Stimulated activated memory B cell treated with anti-CD40 and anti-IgM and Interleukin-4, amounts not matched to agents 10 μg/mL and 1 μg/mL and 100 μg/mL, for 72 hours (primary cell): Measurements from ENCODE around the gene UBE2O.

Experiments used
- ATAC-seq: fragments of 150-1000 bp; cut with Tn5 transposase; 2 replicates; pipeline ENCODE4 v1.10.0; 2021
- H3K27ac Mint-ChIP-seq: one replicate; pipeline ENCODE4 v1.8.0; 2022; ENCODE audit warnings: mild to moderate bottlenecking, mixed read lengths
- H3K27me3 Mint-ChIP-seq: one replicate; pipeline ENCODE4 v1.8.0; 2022; ENCODE audit warnings: mixed read lengths
- H3K36me3 Mint-ChIP-seq: one replicate; pipeline ENCODE4 v1.8.0; 2022; ENCODE audit warnings: mixed read lengths
- H3K4me1 Mint-ChIP-seq: one replicate; pipeline ENCODE4 v1.8.0; 2022; ENCODE audit warnings: mixed read lengths
- H3K4me3 Mint-ChIP-seq: one replicate; pipeline ENCODE4 v1.8.0; 2022; ENCODE audit warnings: mild to moderate bottlenecking, moderate library complexity, mixed read lengths
- H3K9me3 Mint-ChIP-seq: one replicate; pipeline ENCODE4 v1.8.0; 2022; ENCODE audit warnings: mixed read lengths

UBE2O gene

DNA sequence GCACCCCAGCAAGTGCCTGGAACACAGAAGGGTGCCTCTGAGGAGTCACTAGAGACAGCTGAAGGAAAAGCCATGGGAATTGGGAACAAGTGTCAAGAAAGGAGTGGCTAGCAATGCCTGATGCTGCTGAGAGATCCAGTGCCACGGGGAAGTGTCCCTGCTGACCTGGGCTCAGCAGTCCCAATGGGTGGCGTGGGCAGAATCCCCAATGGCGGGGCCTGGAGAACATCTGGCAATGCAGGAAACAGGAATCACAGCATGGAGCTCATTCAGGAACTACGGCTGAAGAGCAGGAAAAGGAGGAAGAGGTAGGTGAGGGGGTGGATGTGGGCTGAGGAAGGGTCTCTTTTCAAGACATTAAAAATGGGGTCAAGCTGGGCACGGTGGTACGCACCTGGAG lies 30.1 kb downstream of the UBE2O start:
- H3K36me3 Mint-ChIP-seq: peaks cover 24% of the 10 kb centered on the region
- H3K4me1 Mint-ChIP-seq: peaks cover 75% of the 10 kb centered on the region
- H3K27ac Mint-ChIP-seq: no peak overlapping the region
- H3K4me3 Mint-ChIP-seq: no peak overlapping the region
- ATAC-seq: no peak
- H3K27me3 Mint-ChIP-seq: no peaks in the 10 kb centered on the region
- no peaks in the 10 kb centered on the region for H3K9me3 Mint-ChIP-seq

DNA sequence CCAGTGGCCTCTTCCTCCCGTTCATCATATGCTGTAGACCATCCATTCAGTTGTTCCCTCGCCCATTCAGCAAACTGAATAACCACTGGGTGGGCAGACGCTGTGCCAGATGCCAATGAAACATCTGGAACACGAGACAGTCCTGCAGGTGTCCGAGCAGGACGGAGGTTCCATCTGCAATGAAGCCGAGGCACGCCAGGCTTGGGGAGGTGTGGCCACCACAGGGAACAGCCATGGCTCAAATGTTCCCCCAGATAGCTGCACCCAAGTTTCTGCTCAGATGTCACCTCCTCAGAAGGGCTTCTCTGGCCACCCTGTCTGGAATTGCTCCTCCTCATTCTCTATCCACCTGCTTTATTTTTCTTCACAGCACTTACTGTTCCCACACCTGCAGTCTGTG lies 30.5 kb downstream of the UBE2O start:
- Mint-ChIP-seq H3K27me3 (no peaks in the 10 kb centered on the region), H3K27ac (no peak overlapping the region), H3K4me1 (peaks cover 75% of the 10 kb centered on the region), H3K36me3 (peaks cover 28% of the 10 kb centered on the region), H3K4me3 (no peak overlapping the region), H3K9me3 (no peaks in the 10 kb centered on the region)
- ATAC-seq: no peak

- peaks cover 68% of the 10 kb centered on the region for H3K4me1 Mint-ChIP-seq
- no peak for ATAC-seq
- peaks cover 29% of the 10 kb centered on the region for H3K36me3 Mint-ChIP-seq
- H3K9me3 Mint-ChIP-seq: no peaks in the 10 kb centered on the region
- H3K27ac Mint-ChIP-seq: peak overlapping the region; percentile 64
- no peak overlapping the region for H3K4me3 Mint-ChIP-seq
- H3K27me3 Mint-ChIP-seq: no peaks in the 10 kb centered on the region
These were observed 31.9 kb downstream of the UBE2O start for GRCh38 chr17:76421044-76421407.

- ATAC-seq: no peak
- Mint-ChIP-seq H3K4me3 (no peak overlapping the region), H3K9me3 (no peaks in the 10 kb centered on the region), H3K27ac (peak overlapping the region; percentile 64), H3K4me1 (peaks cover 62% of the 10 kb centered on the region), H3K36me3 (peaks cover 29% of the 10 kb centered on the region), H3K27me3 (no peaks in the 10 kb centered on the region)
These were observed 32.5 kb downstream of the UBE2O start for GRCh38 chr17:76420356-76421043.

- peaks cover 29% of the 10 kb centered on the region for H3K36me3 Mint-ChIP-seq
- H3K27ac Mint-ChIP-seq: peak overlapping the region; percentile 64
- H3K4me1 Mint-ChIP-seq: peaks cover 58% of the 10 kb centered on the region
- peak; percentile 45 for ATAC-seq
- no peaks in the 10 kb centered on the region for H3K9me3 Mint-ChIP-seq
- no peak overlapping the region for H3K4me3 Mint-ChIP-seq
- no peaks in the 10 kb centered on the region for H3K27me3 Mint-ChIP-seq
These were observed 33.2 kb downstream of the UBE2O start for GRCh38 chr17:76419576-76420260.

- H3K27ac Mint-ChIP-seq: peak overlapping the region; percentile 50
- peaks cover 51% of the 10 kb centered on the region for H3K4me1 Mint-ChIP-seq
- H3K9me3 Mint-ChIP-seq: no peaks in the 10 kb centered on the region
- no peaks in the 10 kb centered on the region for H3K27me3 Mint-ChIP-seq
- H3K4me3 Mint-ChIP-seq: no peak overlapping the region
- peaks cover 24% of the 10 kb centered on the region for H3K36me3 Mint-ChIP-seq
- ATAC-seq: no peak
These were observed 35.3 kb downstream of the UBE2O start for GRCh38 chr17:76417499-76418143.

- no peak overlapping the region for H3K4me3 Mint-ChIP-seq
- H3K27ac Mint-ChIP-seq: no peak overlapping the region
- ATAC-seq: no peak
- no peaks in the 10 kb centered on the region for H3K9me3 Mint-ChIP-seq
- no peaks in the 10 kb centered on the region for H3K27me3 Mint-ChIP-seq
- peaks cover 44% of the 10 kb centered on the region for H3K4me1 Mint-ChIP-seq
- peaks cover 17% of the 10 kb centered on the region for H3K36me3 Mint-ChIP-seq
These were observed 36.1 kb downstream of the UBE2O start for GRCh38 chr17:76416899-76417298.

DNA sequence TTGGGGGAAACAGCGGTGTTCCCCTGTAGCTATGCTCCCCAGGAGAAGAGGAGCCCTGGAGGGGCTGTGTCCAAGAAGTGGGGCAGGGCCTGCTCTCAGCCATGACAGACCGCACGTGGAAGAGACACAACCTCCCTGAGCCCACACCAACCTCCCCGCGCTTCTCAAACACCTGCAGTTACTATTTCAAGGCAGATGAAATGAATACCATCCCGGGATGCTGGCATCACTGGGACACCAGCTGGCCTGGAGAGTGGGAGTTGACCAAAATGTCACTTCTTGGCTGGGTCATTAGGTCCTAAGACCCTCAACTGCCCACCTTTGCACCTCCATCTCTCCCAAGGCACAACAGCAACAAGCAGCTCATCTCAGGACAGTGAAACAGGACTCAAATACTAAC lies 36.5 kb downstream of the UBE2O start:
- Mint-ChIP-seq H3K4me1 (peaks cover 40% of the 10 kb centered on the region), H3K9me3 (no peaks in the 10 kb centered on the region), H3K4me3 (no peak overlapping the region), H3K36me3 (peaks cover 12% of the 10 kb centered on the region), H3K27me3 (no peaks in the 10 kb centered on the region), H3K27ac (no peak overlapping the region)
- no peak for ATAC-seq

- peaks cover 9% of the 10 kb centered on the region for H3K36me3 Mint-ChIP-seq
- no peaks in the 10 kb centered on the region for H3K9me3 Mint-ChIP-seq
- H3K27me3 Mint-ChIP-seq: no peaks in the 10 kb centered on the region
- ATAC-seq: no peak
- H3K4me1 Mint-ChIP-seq: peaks cover 33% of the 10 kb centered on the region
- H3K4me3 Mint-ChIP-seq: no peak overlapping the region
- H3K27ac Mint-ChIP-seq: no peak overlapping the region
These were observed 37.2 kb downstream of the UBE2O start for GRCh38 chr17:76415786-76416185.

DNA sequence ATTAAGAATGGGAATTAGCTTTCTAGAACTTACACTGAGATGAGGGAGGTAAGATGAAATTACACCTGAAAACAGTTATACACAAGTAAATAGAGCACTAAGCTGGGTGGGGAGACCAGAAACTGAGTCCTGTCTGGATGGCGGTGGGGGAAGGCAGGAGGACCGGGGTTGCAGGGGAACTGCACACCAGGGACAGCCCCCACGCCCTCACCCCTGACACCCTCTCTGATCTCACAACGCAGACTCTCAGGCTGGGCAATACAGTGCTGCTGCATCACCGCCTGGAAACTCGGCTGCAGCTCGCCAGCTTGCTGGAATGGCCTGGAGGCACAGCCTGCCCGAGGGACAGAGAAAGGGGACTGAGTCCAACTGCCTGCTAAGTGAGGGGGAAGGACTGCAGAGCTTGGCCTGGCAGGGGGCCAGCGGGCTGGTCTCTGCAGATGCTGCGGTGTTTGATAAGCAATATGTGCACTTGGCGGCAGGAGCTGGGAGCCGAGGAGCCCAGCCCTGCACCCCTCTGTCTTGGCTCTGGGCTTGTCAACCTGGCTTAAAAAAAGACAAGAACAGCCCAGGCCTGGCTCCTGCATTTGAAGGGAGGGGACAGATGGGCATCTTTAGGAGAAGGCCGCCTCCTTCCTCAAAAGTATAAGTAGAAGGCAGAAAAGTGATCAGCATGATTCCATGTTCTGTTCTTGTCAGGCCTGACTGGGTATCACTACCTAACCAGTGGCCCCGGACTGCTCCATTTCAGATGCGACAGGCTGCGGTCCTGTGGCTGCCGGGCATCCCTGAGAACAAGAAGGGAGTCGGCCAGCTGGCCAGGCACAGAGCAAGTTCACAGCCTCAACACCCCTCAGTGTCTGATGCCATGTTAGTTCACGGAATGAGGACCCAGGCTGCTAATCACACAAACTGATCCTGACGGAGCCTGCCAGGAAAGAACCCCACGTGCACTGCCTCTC lies 38.3 kb downstream of the UBE2O start:
- Mint-ChIP-seq H3K27ac (no peak overlapping the region), H3K36me3 (peaks cover 10% of the 10 kb centered on the region), H3K27me3 (no peaks in the 10 kb centered on the region), H3K9me3 (no peaks in the 10 kb centered on the region), H3K4me1 (peaks cover 21% of the 10 kb centered on the region), H3K4me3 (no peak overlapping the region)
- no peak for ATAC-seq

DNA sequence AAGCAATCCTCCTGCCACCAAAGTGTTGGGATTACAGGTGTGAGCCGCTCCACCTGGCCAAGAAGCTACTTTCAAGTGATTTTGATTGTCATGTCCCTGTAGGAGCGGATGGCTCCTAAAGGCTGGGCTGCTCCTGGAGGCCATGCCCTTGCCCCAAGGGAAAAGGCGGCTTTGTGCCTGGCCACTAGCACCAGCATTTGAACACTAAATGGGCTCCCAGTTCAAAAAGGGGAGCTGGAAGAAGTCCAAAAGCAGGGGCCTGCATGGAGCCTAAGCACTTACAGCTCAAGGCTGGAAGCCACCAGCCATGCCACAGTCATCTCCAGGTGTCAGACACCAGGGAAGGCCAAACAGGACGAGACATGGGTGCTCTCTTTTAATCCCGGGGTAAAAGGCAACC lies 41.7 kb downstream of the UBE2O start:
- H3K36me3 Mint-ChIP-seq: peaks cover 6% of the 10 kb centered on the region
- no peak overlapping the region for H3K27ac Mint-ChIP-seq
- no peaks in the 10 kb centered on the region for H3K27me3 Mint-ChIP-seq
- no peaks in the 10 kb centered on the region for H3K9me3 Mint-ChIP-seq
- peaks cover 30% of the 10 kb centered on the region for H3K4me1 Mint-ChIP-seq
- no peak for ATAC-seq
- no peak overlapping the region for H3K4me3 Mint-ChIP-seq

GRCh38 chr17:76410328-76410965 lies 42.5 kb downstream of the UBE2O start:
- Mint-ChIP-seq H3K27me3 (no peaks in the 10 kb centered on the region), H3K9me3 (no peaks in the 10 kb centered on the region), H3K4me3 (no peak overlapping the region), H3K36me3 (peaks cover 6% of the 10 kb centered on the region), H3K4me1 (peaks cover 38% of the 10 kb centered on the region), H3K27ac (no peak overlapping the region)
- no peak for ATAC-seq

- peaks cover 51% of the 10 kb centered on the region for H3K4me1 Mint-ChIP-seq
- peak; percentile 79 for ATAC-seq
- H3K9me3 Mint-ChIP-seq: no peaks in the 10 kb centered on the region
- peaks cover 24% of the 10 kb centered on the region for H3K36me3 Mint-ChIP-seq
- peak overlapping the region; percentile 29 for H3K27ac Mint-ChIP-seq
- H3K4me3 Mint-ChIP-seq: no peak overlapping the region
- no peaks in the 10 kb centered on the region for H3K27me3 Mint-ChIP-seq
These were observed 44.7 kb downstream of the UBE2O start for GRCh38 chr17:76408037-76408849.

GRCh38 chr17:76407509-76407908 lies 45.4 kb downstream of the UBE2O start:
- Mint-ChIP-seq H3K4me1 (peaks cover 51% of the 10 kb centered on the region), H3K27me3 (no peaks in the 10 kb centered on the region), H3K36me3 (peaks cover 32% of the 10 kb centered on the region), H3K27ac (no peak overlapping the region), H3K4me3 (no peak overlapping the region), H3K9me3 (no peaks in the 10 kb centered on the region)
- ATAC-seq: no peak
